Inflammatory macrophage treated with lipopolysaccharide for 1 hour (primary cell): Measurements from ENCODE around the gene LPAR1.
A peak's percentile ranks its signal among the peaks of the same experiment; 100 is the strongest.

ENCODE experiments used
- DNase-seq, 2 donors: peaks; one replicate each; pipeline ENCODE4 v3.0.0-alpha.2; 2020 to 2022

Gene LPAR1

GRCh38 chr9:111037356-111037707 lies 938 bp downstream of the LPAR1 start:
- peak in 1 of 2 donors; percentile 35 for DNase-seq

- peak; percentile 16 to 30 for DNase-seq
Observed at GRCh38 chr9:111036946-111037345, 1.3 kb downstream of the LPAR1 start.

- peak; percentile 37 to 68 for DNase-seq
Observed at GRCh38 chr9:111036429-111036789, 1.9 kb downstream of the LPAR1 start.

GRCh38 chr9:111035543-111036428 lies 2.5 kb downstream of the LPAR1 start:
- DNase-seq: no peak

GRCh38 chr9:111034898-111035539 lies 3.3 kb downstream of the LPAR1 start:
- DNase-seq: no peak

- DNase-seq: peak; percentile 27 to 31
Observed at GRCh38 chr9:111034170-111034897, 3.9 kb downstream of the LPAR1 start.

GRCh38 chr9:111030492-111030891 lies 7.8 kb downstream of the LPAR1 start:
- no peak for DNase-seq

GRCh38 chr9:111029260-111029659 lies 9.0 kb downstream of the LPAR1 start:
- DNase-seq: peak in 1 of 2 donors; percentile 7

- no peak for DNase-seq
Observed at GRCh38 chr9:111027798-111028197, 10.5 kb downstream of the LPAR1 start.

- peak; percentile 52 to 56 for DNase-seq
Observed at GRCh38 chr9:111023128-111023527, 15.1 kb downstream of the LPAR1 start.

- no peak for DNase-seq
Observed at GRCh38 chr9:111020594-111020993, 17.7 kb downstream of the LPAR1 start.

- peak in 1 of 2 donors; percentile 62 for DNase-seq
Observed at GRCh38 chr9:111016426-111017045, 21.7 kb downstream of the LPAR1 start.

- DNase-seq: no peak
Observed at GRCh38 chr9:111016016-111016415, 22.3 kb downstream of the LPAR1 start.

- DNase-seq: no peak
Observed at GRCh38 chr9:111013707-111014106, 24.6 kb downstream of the LPAR1 start.

GRCh38 chr9:111013250-111013649 lies 25.0 kb downstream of the LPAR1 start:
- no peak for DNase-seq

GRCh38 chr9:111008158-111009075 lies 29.9 kb downstream of the LPAR1 start:
- DNase-seq: no peak

GRCh38 chr9:111005746-111006470 lies 32.4 kb downstream of the LPAR1 start:
- no peak for DNase-seq

- no peak for DNase-seq
Observed at GRCh38 chr9:111004936-111005335, 33.3 kb downstream of the LPAR1 start.

- DNase-seq: no peak
Observed at GRCh38 chr9:111003182-111003581, 35.1 kb downstream of the LPAR1 start.

GRCh38 chr9:111001526-111001925 lies 36.7 kb downstream of the LPAR1 start:
- no peak for DNase-seq

- no peak for DNase-seq
Observed at GRCh38 chr9:111000202-111000601, 38.1 kb downstream of the LPAR1 start.
